Measurements from ENCODE around the gene HASPIN. TPM values are rescaled to one million over a fixed set of nuclear protein-coding genes. Genes with fewer than 3 reads are reported as not detected.

The HASPIN gene
- total and polyA plus RNA-seq, 2 of the 8 experiments (the other 6 are each of a cell fraction or from before 2014, with no cell fraction given) = 7.8 to 29.5 TPM

DNA sequence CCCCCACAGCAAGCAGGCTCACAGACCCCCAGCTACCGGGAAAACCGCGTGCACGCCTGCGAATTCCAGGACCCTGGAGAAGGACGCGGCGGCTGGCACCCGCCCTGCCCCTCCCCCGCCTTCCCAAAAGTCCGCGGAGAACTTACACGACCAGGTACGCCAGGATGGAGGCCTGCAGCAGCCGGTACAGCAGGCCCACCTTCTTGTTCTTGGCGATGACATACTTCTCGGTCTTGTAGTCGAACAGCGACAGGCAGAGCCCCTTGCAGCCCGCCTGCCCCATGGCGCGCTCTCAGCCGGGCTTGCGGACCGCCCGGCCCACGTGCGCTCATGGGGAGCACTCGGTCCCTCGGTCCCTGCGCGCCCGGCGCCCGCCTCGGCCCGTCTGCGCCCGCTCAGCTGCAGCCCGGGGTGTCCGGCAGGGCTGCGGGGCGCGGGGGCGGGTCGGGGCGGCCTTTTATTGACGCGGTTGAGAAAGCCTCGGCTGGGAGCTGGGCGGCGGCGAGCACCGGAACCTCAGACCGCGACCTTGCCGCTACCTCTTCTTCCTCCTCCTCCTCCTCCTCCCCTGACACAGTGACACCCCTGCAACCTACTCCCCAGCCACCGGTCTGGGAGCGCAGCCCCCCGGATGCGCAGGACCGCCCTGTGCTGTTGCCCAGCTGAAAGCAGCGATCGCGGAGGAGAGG, 27.8 kb upstream of the HASPIN start, which contains the start of gene P2RX5 (continued):
- TF ChIP-seq KDM1A (IDR thresholded peaks at IDR 0.05; ENCODE audit: borderline replicate concordance, low read length) (no peak), RNF2 (IDR thresholded peaks at IDR 0.05; ENCODE audit: borderline replicate concordance, low read depth, low read length, missing control alignments, poor library complexity, severe bottlenecking) (no peak), RFX5 (IDR thresholded peaks at IDR 0.05; ENCODE audit: borderline replicate concordance, low read depth, low read length) (no peak), CHD1 (IDR thresholded peaks at IDR 0.05; ENCODE audit: low read depth, low read length) (no peak), SRF (IDR thresholded peaks at IDR 0.05; ENCODE audit: low read depth, low read length) (no peak), EGR1 (IDR thresholded peaks at IDR 0.05; ENCODE audit: borderline replicate concordance, low read depth, low read length) (peak; percentile 38; the same call in 1 of the 2 replicates), SUZ12 (IDR thresholded peaks at IDR 0.05; ENCODE audit: low read length) (peak; percentile 29; the same call in 1 of the 2 replicates), SP4 (IDR thresholded peaks at IDR 0.05; ENCODE audit: low read length) (no peak), SIRT6 (IDR thresholded peaks at IDR 0.05; ENCODE audit: low read length) (no peak), FOSL1 (IDR thresholded peaks at IDR 0.05; ENCODE audit: insufficient read depth, low read depth, low read length) (no peak), SP1 (IDR thresholded peaks at IDR 0.05; ENCODE audit: low read depth, low read length) (no peak), EZH2 (IDR thresholded peaks at IDR 0.05; ENCODE audit: low read depth, low read length, severe bottlenecking) (no peak), POLR2AphosphoS5 (IDR thresholded peaks at IDR 0.05; ENCODE audit: low read depth, low read length) (no peak), ASH2L (IDR thresholded peaks at IDR 0.05; ENCODE audit: low read length) (peak; percentile 70), KDM4A (IDR thresholded peaks at IDR 0.05; ENCODE audit: low read depth, low read length, severe bottlenecking) (peak; percentile 93), CHD2 (IDR thresholded peaks at IDR 0.05; ENCODE audit: low read length) (0 out of 2 replicates have a peak, but pooled peaks have one; percentile 24), BCL11A (IDR thresholded peaks at IDR 0.05; ENCODE audit: low read depth in 2 of 2, low read length in 2 of 2) (no peak), CEBPB (IDR thresholded peaks at IDR 0.05; ENCODE audit: low read depth, low read length) (no peak), CBX8 (IDR thresholded peaks at IDR 0.05; ENCODE audit: borderline replicate concordance, low read depth, low read length) (no peak), NANOG (IDR thresholded peaks at IDR 0.05; ENCODE audit: insufficient read depth, low read depth, low read length, poor library complexity, severe bottlenecking) (no peak), ZNF274 (IDR thresholded peaks at IDR 0.05; ENCODE audit: borderline replicate concordance, extremely low read depth, low read length) (no peak)
- TF ChIP-seq, protein P1, sequence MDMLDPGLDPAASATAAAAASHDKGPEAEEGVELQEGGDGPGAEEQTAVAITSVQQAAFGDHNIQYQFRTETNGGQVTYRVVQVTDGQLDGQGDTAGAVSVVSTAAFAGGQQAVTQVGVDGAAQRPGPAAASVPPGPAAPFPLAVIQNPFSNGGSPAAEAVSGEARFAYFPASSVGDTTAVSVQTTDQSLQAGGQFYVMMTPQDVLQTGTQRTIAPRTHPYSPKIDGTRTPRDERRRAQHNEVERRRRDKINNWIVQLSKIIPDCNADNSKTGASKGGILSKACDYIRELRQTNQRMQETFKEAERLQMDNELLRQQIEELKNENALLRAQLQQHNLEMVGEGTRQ (IDR thresholded peaks at IDR 0.05; ENCODE audit: low read length) = no peak

Data from H1 (cell line).